Type B pancreatic cell (in vitro differentiated cells): ENCODE results near the gene SLC38A3. TPM values are rescaled to one million over a fixed set of nuclear protein-coding genes. Genes with fewer than 3 reads are reported as not detected.
"Not testable (repeated sequence)": the region's sequence is repeated elsewhere in the genome, so short reads cannot be mapped to it uniquely, and the experiment has no call there.

ENCODE experiments used
- DNase-seq: peaks from one replicate; pipeline ENCODE4 v3.0.0; 2021; ENCODE audit warnings: mixed read lengths; ENCODE audit not compliant: unreplicated experiment; ENCODE audit errors: extremely low spot score
- H3K27ac Mint-ChIP-seq: 2 replicates; pipeline ENCODE4 v1.8.0; 2021; ENCODE audit warnings: mild to moderate bottlenecking, mixed read lengths
- H3K27me3 Mint-ChIP-seq: 2 replicates; pipeline ENCODE4 v1.8.0; 2021; ENCODE audit warnings: mixed read lengths
- H3K36me3 Mint-ChIP-seq: 2 replicates; pipeline ENCODE4 v1.8.0; 2021; ENCODE audit warnings: mixed read lengths
- H3K4me1 Mint-ChIP-seq: one replicate; pipeline ENCODE4 v1.8.0; 2021; ENCODE audit warnings: mixed read lengths; ENCODE audit not compliant: unreplicated experiment
- H3K4me3 Mint-ChIP-seq: 2 replicates; pipeline ENCODE4 v1.8.0; 2021; ENCODE audit warnings: mild to moderate bottlenecking, mixed read lengths
- H3K9me3 Mint-ChIP-seq: 2 replicates; pipeline ENCODE4 v1.8.0; 2021; ENCODE audit warnings: mixed read lengths
- total RNA-seq: library from RNA; stranded (reverse); gene quantifications from 2 replicates; pipeline ENCODE4 v1.2.1, GENCODE V29; 2021; ENCODE audit warnings: low replicate concordance
- TF ChIP-seq, protein P1 (sequence below): fragments of 200-600 bp; sonication (generic); conservative IDR thresholded peaks from 2 replicates; pipeline ENCODE4 v1.5.0; 2021; ENCODE audit warnings: antibody characterized with exemption, mild to moderate bottlenecking

SLC38A3 gene
- total RNA-seq, 1 donor from 2014 or later = 6.0 TPM

DNA sequence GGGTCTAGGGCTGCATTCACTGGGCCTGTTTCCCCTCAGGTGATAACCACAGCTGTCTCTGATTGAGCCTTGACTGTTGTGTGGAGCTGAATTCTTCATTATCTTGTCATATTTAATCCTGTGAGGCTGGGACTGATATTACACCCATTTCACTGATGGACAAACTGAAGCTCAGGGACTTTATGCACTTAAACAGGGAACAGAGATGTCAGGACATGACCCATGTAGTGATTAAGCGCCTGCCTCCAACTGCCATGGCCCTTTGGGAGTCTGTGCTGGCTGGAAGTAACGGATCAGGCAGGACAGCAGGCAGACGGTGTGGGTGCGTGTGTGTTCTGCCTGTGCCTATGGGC lies 38.4 kb downstream of the SLC38A3 start:
- no peak overlapping the region for H3K27ac Mint-ChIP-seq
- H3K4me1 Mint-ChIP-seq = peaks cover 40% of the 10 kb centered on the region
- no peak overlapping the region for H3K4me3 Mint-ChIP-seq
- H3K27me3 Mint-ChIP-seq = no peaks in the 10 kb centered on the region
- no peaks in the 10 kb centered on the region for H3K9me3 Mint-ChIP-seq
- DNase-seq = no peak
- peaks cover 4% of the 10 kb centered on the region for H3K36me3 Mint-ChIP-seq
- TF ChIP-seq, protein P1, sequence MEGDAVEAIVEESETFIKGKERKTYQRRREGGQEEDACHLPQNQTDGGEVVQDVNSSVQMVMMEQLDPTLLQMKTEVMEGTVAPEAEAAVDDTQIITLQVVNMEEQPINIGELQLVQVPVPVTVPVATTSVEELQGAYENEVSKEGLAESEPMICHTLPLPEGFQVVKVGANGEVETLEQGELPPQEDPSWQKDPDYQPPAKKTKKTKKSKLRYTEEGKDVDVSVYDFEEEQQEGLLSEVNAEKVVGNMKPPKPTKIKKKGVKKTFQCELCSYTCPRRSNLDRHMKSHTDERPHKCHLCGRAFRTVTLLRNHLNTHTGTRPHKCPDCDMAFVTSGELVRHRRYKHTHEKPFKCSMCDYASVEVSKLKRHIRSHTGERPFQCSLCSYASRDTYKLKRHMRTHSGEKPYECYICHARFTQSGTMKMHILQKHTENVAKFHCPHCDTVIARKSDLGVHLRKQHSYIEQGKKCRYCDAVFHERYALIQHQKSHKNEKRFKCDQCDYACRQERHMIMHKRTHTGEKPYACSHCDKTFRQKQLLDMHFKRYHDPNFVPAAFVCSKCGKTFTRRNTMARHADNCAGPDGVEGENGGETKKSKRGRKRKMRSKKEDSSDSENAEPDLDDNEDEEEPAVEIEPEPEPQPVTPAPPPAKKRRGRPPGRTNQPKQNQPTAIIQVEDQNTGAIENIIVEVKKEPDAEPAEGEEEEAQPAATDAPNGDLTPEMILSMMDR = no peak

DNA sequence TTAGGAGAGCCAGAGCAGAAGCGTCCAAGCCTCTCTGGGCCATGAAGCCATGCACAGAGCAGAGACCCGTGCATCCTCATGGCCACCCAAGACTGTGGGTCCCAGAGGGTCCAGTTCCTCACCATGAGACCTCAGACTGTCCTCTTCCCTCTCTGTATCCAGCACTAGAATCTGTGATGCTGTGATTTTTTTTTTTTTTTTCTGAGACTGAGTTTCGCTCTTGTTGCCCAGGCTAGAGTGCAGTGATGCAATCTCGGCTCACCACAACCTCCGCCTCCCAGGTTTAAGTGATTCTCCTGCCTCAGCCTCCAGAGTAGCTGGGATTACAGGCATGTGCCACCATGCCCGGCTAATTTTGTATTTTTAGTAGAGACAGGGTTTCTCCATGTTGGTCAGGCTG lies 39.7 kb downstream of the SLC38A3 start:
- DNase-seq, H3K27me3 Mint-ChIP-seq: not testable (repeated sequence)
- peak overlapping the region; percentile 51 for H3K27ac Mint-ChIP-seq

DNA sequence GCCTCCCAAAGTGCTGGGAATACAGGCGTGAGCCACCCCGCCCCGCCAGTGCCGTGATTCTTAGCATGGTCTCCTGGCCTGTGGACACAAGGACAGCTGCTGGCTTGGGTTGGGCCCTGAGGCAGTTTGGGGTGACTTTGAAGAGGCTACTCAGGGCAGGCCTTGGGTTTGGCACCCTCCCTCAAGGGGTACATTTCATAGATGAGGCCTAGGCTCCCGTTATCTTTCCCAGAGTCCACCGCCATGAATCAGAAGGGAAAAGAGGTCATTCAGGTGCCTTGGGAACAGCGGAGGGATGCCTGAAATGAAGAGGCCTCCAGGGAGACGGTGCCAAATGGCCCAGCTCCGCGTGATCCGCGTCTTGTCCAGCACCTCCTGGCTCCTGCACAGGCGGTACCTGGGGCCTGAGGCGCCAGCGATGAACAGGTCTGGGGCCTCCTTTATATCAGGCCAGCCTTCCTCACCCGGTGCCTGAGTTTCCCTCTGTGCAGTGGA lies 40.2 kb downstream of the SLC38A3 start:
- H3K4me1 Mint-ChIP-seq = peaks cover 24% of the 10 kb centered on the region
- H3K27ac Mint-ChIP-seq = peak overlapping the region; percentile 51
- H3K27me3 Mint-ChIP-seq = no peaks in the 10 kb centered on the region
- peak overlapping the region; percentile 79 for H3K4me3 Mint-ChIP-seq
- no peak for DNase-seq
- TF ChIP-seq, protein P1 = no peak
- peaks cover 3% of the 10 kb centered on the region for H3K36me3 Mint-ChIP-seq
- no peaks in the 10 kb centered on the region for H3K9me3 Mint-ChIP-seq

More for the DNA sequence above, 39.7 kb downstream of the SLC38A3 start:
- H3K4me1 Mint-ChIP-seq = peaks cover 29% of the 10 kb centered on the region
- H3K4me3 Mint-ChIP-seq, H3K36me3 Mint-ChIP-seq, H3K9me3 Mint-ChIP-seq: not testable (repeated sequence)

DNA sequence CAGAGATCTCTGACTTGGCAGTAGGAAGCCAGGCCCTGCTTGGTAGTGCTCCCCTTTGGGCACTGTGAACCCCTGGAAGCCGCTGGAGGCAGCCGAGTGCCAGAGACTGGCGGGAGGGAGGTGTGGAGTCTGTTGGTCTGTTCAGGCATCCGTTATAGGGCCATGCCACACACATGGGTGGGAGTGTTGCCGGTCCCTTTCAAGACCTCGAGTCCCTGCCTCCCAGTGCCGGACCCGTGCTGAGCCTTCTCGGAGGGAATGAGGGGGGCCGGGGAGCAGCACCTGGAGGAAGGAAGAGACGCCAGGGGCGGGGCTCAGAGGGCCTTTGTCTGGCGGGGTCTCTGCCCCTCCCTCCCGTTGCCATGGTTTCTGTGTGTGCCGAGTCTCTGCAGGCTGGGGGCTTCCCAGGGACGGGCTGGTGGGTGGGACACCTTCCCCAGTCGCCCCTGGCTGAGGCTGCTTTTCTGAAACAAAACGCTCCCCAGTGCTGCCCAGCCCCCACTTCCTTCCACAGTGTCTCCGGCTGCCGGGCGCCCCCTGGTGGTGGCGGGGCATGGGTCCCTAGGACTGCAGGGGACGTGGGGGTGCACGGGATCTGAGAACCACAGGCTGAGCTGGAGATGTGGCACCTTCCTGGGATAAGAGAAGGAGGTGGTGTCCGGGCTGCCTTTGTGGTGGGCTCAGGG lies 40.9 kb downstream of the SLC38A3 start:
- Mint-ChIP-seq H3K4me1 (peaks cover 24% of the 10 kb centered on the region), H3K36me3 (peaks cover 3% of the 10 kb centered on the region), H3K27ac (peak overlapping the region; percentile 51), H3K27me3 (no peaks in the 10 kb centered on the region), H3K4me3 (peak overlapping the region; percentile 79), H3K9me3 (no peaks in the 10 kb centered on the region)
- peak; percentile 95 for DNase-seq
- TF ChIP-seq, protein P1 = peak; percentile 100

DNA sequence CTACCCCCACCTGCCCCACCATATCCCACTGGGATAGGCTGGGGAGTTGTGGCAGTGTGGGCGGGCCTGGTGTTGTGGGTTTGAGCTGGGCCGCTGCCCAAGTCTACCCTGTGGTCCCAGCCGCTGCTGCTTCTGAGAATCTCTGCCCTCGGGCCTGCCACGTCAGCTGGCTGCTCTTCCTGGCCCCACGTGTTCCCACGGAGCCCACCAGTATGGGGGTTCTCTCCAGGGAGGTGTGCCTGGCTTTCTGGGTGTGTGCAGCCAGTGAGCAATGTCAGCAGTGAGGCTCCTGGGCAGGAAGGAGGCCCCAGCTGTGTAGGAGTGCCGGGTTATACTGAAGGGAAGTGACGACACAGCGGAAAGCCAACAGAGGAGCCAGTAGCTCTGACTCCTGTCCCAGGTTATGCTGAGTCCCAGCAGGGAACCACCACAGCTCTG lies 41.5 kb downstream of the SLC38A3 start:
- TF ChIP-seq, protein P1 = no peak
- H3K36me3 Mint-ChIP-seq = peaks cover 6% of the 10 kb centered on the region
- peak overlapping the region; percentile 79 for H3K4me3 Mint-ChIP-seq
- no peaks in the 10 kb centered on the region for H3K27me3 Mint-ChIP-seq
- H3K27ac Mint-ChIP-seq = peak overlapping the region; percentile 51
- peaks cover 20% of the 10 kb centered on the region for H3K4me1 Mint-ChIP-seq
- H3K9me3 Mint-ChIP-seq = no peaks in the 10 kb centered on the region
- DNase-seq = no peak

DNA sequence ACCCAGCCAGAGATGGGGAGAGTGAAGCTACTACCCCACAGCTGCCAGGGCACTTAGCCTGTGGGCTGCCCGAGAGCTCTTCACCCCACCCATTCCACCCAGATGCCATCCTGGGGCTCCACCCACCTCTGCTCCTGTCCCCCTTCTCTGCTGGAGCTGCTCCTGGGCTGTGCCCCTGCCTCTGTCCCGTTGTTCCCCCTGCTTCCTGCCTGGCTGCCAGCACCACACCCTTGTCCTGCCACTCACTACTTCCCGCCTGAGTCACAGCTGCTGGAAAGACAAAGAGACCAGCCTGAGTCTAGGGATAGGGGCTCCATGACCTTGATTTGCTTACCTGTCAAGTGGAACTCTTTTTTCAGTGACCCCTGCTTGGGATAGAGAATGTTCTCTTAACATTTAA lies 43.3 kb downstream of the SLC38A3 start:
- H3K27me3 Mint-ChIP-seq = no peaks in the 10 kb centered on the region
- peaks cover 6% of the 10 kb centered on the region for H3K36me3 Mint-ChIP-seq
- peak overlapping the region; percentile 44 for H3K27ac Mint-ChIP-seq
- no peaks in the 10 kb centered on the region for H3K9me3 Mint-ChIP-seq
- TF ChIP-seq, protein P1 = no peak
- DNase-seq = no peak
- H3K4me3 Mint-ChIP-seq = no peak overlapping the region
- H3K4me1 Mint-ChIP-seq = peaks cover 19% of the 10 kb centered on the region
